Dermis microvascular lymphatic vessel endothelial cell (primary cell): ENCODE measurements around the gene RBMX. TPM values are rescaled to one million over a fixed set of nuclear protein-coding genes. Genes with fewer than 3 reads are reported as not detected.
A peak's percentile ranks its signal among the peaks of the same experiment; 100 is the strongest.

ENCODE experiments used
- DNase-seq, 2 donors: peaks; one replicate each; pipeline versions ENCODE4 v3.0.0 to v3.0.0-alpha.2; 2010; ENCODE audit warnings: low read depth in 2 of 2
- total RNA-seq: library from RNA; depleted of rRNA; stranded (reverse); fragments of >200 nt; gene quantifications from 2 replicates; pipeline ENCODE4 v1.2.1, GENCODE V29; 2014

RBMX gene
- total RNA-seq, 1 donor from 2014 or later, result 159 TPM

DNA sequence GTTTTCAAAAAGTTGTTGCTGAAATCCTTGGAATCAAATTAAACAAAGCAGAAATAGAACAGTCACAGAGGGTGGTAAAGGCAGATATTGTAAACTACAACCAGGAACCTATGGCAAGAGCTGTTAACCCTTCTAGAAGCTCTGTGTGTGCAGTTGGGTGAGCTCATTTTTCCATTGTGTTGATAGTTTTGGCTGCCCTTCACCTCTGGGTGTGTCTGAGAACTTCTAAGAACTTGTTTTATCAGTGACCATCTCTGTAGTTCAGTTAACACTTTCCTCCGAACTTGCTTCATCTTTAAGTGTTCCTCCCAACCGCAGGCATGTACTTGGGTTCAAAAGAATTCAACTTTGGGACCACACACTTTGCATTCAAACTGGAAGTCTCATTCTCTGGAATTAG lies 32.7 kb downstream of the RBMX start:
- DNase-seq, result no peak

DNA sequence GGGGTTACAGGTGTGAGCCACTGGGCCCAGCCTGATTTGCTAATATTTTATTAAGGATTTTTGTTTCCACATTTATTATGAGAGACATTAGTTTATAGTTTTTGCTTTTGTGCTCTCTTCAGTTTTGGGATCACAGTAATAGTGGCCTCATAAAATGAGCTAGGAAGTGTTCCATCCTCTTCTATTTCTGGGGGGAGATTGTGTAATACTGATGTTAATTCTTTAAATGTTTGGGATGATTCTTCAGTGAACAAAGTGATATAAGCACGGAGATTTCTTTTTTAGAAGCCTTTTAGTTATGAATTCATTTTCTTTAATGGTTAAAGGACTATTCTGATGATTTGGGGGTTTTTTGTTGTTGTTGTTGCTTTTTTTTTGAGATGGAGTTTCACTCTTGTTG lies 41.3 kb downstream of the RBMX start:
- DNase-seq, result no peak

DNA sequence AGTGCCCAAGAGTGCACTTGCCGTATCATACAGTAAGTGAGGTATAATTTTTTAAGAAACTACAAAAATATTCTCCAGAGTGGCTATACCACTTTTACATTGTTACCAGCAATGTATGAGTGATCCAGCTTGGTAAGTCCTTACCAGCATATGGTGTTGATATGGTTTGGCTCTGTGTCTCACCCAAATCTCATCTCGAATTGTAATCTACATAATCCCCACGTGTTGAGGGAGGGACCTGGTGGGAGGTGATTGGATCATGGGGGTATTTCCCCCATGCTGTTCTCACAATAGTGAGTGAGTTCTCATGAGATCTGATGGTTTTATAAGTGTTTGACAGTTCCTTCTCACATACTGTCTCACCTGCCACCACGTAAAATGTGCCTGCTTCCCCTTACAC lies 44.8 kb downstream of the RBMX start:
- DNase-seq, result no peak

DNA sequence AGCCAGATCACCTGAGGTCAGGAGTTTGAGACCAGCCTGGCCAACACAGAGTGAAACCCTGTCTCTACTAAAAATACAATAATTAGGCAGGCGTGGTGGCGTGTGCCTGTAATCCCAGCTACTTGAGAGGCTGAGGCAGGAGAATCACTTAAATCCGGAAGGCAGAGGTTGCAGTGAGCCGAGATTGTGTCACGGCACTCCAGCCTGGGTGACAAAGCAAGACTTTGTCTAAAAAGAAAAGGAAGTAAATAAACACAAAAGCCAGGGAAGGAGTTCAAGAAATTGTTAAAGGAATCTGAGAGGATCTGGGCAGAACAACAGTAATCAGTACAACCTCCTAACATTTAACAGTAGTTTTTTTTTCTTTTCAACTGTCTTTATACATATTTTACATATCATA lies 51.1 kb downstream of the RBMX start:
- DNase-seq, result no peak

DNA sequence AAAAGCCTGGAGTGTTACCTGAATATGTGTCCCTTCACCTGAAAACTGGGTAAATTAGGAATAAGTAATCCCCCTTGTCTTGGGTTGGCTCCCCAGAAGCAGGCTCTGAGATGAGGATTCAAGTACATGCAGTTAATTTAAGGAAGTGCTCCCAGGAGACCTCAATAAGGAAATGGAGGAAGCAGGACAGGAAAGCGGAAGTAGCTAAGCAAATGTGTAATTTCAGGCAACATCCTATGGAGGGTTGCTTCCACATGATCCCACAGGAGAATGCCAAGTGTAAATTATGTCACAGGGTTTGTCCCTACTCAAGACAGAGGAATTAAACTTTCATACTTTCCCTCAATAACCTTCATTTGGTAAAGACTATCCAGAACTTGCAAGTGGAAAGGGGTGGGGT lies 51.7 kb downstream of the RBMX start:
- peak in 1 of 2 donors; percentile 2 for DNase-seq

DNA sequence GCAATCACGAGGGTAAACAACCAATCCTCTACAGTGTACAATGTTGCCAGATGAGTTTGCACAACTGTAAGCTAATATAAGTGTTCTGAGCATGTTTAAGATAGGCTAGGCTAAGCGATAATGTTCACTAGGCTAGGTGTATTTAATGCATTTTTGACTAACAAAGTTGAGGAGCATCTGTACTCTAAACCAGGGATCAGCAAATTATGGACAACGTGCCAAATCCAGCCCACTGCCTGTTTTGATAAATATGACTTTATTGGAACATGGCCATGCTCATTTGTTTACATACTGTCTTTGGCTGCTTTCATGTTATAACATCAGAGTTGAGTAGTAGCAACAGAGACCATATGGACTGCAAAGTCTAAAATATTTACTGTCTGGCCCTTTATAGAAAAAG lies 53.5 kb downstream of the RBMX start:
- DNase-seq, result peak in 1 of 2 donors; percentile 1

DNA sequence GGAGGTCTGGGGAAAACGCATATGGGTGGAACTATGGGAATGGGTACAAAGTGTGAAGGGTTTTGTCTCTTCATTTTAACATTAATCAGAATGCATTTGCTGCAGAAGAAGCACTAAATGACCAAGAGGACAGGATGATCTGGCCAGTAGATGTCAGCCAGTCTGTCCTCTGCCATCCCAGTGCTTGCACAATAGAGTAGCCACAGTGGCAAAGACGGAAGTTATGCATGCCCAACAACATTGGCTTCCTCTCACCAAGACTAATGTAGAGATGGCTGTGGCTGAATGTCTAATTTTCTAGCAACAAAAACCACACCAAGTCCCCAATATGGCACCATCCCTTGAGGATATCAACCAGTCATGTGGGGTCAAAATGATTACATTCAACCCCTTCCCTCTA lies 54.8 kb downstream of the RBMX start:
- no peak for DNase-seq

Other genes with a start within 250 kb of the RBMX start
- gene CD40LG, start 232.6 kb downstream of the RBMX start, total RNA-seq, result not detected in 2 replicates
- gene ARHGEF6, start 99.8 kb downstream of the RBMX start, total RNA-seq, result 8.9 and 15.4 TPM in 2 replicates
- not detected in 2 replicates for gene GPR101, start 153.3 kb upstream of the RBMX start, total RNA-seq